HUES6 (cell line): ENCODE results near the gene SCGB1A1.

Source experiments
- H3K27ac ChIP-seq: 2 replicates; pipeline ENCODE4 v1.7.0; 2013; ENCODE audit warnings: low read depth, mild to moderate bottlenecking, low read length, inconsistent platforms
- H3K27me3 ChIP-seq: 2 replicates; pipeline ENCODE4 v1.6.1; 2013; ENCODE audit warnings: low read length; ENCODE audit not compliant: control insufficient read depth, insufficient read depth
- H3K36me3 ChIP-seq: 2 replicates; pipeline ENCODE4 v1.6.1; 2013; ENCODE audit warnings: low read length; ENCODE audit not compliant: control insufficient read depth, insufficient read depth
- H3K4me1 ChIP-seq: 2 replicates; pipeline ENCODE4 v1.6.1; 2013; ENCODE audit warnings: low read length; ENCODE audit not compliant: control insufficient read depth, insufficient read depth
- H3K4me3 ChIP-seq: 2 replicates; pipeline ENCODE4 v1.5.1; 2013; ENCODE audit warnings: low read depth, low read length
- H3K9ac ChIP-seq: one replicate; pipeline ENCODE4 v1.6.1; 2013; ENCODE audit warnings: mild to moderate bottlenecking, low read length
- H3K9me3 ChIP-seq: 2 replicates; pipeline ENCODE4 v1.6.1; 2013; ENCODE audit warnings: low read depth, low read length; ENCODE audit not compliant: control insufficient read depth, insufficient read depth

SCGB1A1 gene

GRCh38 chr11:62399172-62399877 is 19.5 kb upstream of the SCGB1A1 start:
- Histone ChIP-seq H3K4me1 (peaks cover 45% of the 10 kb centered on the region), H3K36me3 (no peaks in the 10 kb centered on the region), H3K27ac (no peak overlapping the region), H3K27me3 (no peaks in the 10 kb centered on the region), H3K4me3 (no peak overlapping the region), H3K9ac (peak overlapping the region; percentile 22), H3K9me3 (no peaks in the 10 kb centered on the region)

- no peak overlapping the region for H3K9ac ChIP-seq
- no peak overlapping the region for H3K27ac ChIP-seq
- H3K27me3 ChIP-seq: no peaks in the 10 kb centered on the region
- no peak overlapping the region for H3K4me3 ChIP-seq
- H3K4me1 ChIP-seq: peaks cover 45% of the 10 kb centered on the region
- no peaks in the 10 kb centered on the region for H3K36me3 ChIP-seq
- no peaks in the 10 kb centered on the region for H3K9me3 ChIP-seq
Observed at GRCh38 chr11:62399878-62400266, 19.0 kb upstream of the SCGB1A1 start.

- H3K27me3 ChIP-seq: no peaks in the 10 kb centered on the region
- H3K4me3 ChIP-seq: no peak overlapping the region
- no peak overlapping the region for H3K9ac ChIP-seq
- H3K9me3 ChIP-seq: no peaks in the 10 kb centered on the region
- peaks cover 41% of the 10 kb centered on the region for H3K4me1 ChIP-seq
- no peak overlapping the region for H3K27ac ChIP-seq
- H3K36me3 ChIP-seq: no peaks in the 10 kb centered on the region
Observed at GRCh38 chr11:62400281-62400680, 18.6 kb upstream of the SCGB1A1 start.

GRCh38 chr11:62400760-62401159 is 18.1 kb upstream of the SCGB1A1 start:
- no peaks in the 10 kb centered on the region for H3K36me3 ChIP-seq
- no peak overlapping the region for H3K4me3 ChIP-seq
- H3K9me3 ChIP-seq: no peaks in the 10 kb centered on the region
- H3K4me1 ChIP-seq: peaks cover 38% of the 10 kb centered on the region
- no peaks in the 10 kb centered on the region for H3K27me3 ChIP-seq
- no peak overlapping the region for H3K9ac ChIP-seq
- H3K27ac ChIP-seq: no peak overlapping the region

- no peaks in the 10 kb centered on the region for H3K27me3 ChIP-seq
- H3K36me3 ChIP-seq: no peaks in the 10 kb centered on the region
- H3K27ac ChIP-seq: no peak overlapping the region
- H3K9ac ChIP-seq: no peak overlapping the region
- H3K9me3 ChIP-seq: no peaks in the 10 kb centered on the region
- H3K4me1 ChIP-seq: peaks cover 33% of the 10 kb centered on the region
- H3K4me3 ChIP-seq: no peak overlapping the region
Observed at GRCh38 chr11:62401356-62401755, 17.5 kb upstream of the SCGB1A1 start.

- Histone ChIP-seq H3K27ac (no peak overlapping the region), H3K4me1 (peaks cover 32% of the 10 kb centered on the region), H3K9ac (no peak overlapping the region), H3K36me3 (no peaks in the 10 kb centered on the region), H3K4me3 (no peak overlapping the region), H3K27me3 (no peaks in the 10 kb centered on the region), H3K9me3 (no peaks in the 10 kb centered on the region)
Observed at GRCh38 chr11:62401811-62402210, 17.0 kb upstream of the SCGB1A1 start.

- Histone ChIP-seq H3K27ac (no peak overlapping the region), H3K4me3 (no peak overlapping the region), H3K36me3 (no peaks in the 10 kb centered on the region), H3K27me3 (no peaks in the 10 kb centered on the region), H3K4me1 (peaks cover 32% of the 10 kb centered on the region), H3K9ac (no peak overlapping the region), H3K9me3 (no peaks in the 10 kb centered on the region)
Observed at GRCh38 chr11:62402226-62402959, 16.4 kb upstream of the SCGB1A1 start.

GRCh38 chr11:62402960-62403730 is 15.7 kb upstream of the SCGB1A1 start:
- H3K27ac ChIP-seq: no peak overlapping the region
- H3K9ac ChIP-seq: no peak overlapping the region
- H3K4me3 ChIP-seq: no peak overlapping the region
- peaks cover 28% of the 10 kb centered on the region for H3K4me1 ChIP-seq
- no peaks in the 10 kb centered on the region for H3K27me3 ChIP-seq
- H3K9me3 ChIP-seq: no peaks in the 10 kb centered on the region
- no peaks in the 10 kb centered on the region for H3K36me3 ChIP-seq

- H3K9ac ChIP-seq: no peak overlapping the region
Observed at GRCh38 chr11:62404435-62404834, 14.4 kb upstream of the SCGB1A1 start.

GRCh38 chr11:62404901-62405300 is 13.9 kb upstream of the SCGB1A1 start:
- Histone ChIP-seq H3K4me1 (peaks cover 13% of the 10 kb centered on the region; the same call in 1 of the 2 replicates), H3K36me3 (no peaks in the 10 kb centered on the region), H3K9me3 (no peaks in the 10 kb centered on the region), H3K27me3 (no peaks in the 10 kb centered on the region), H3K4me3 (no peak overlapping the region), H3K27ac (no peak overlapping the region), H3K9ac (no peak overlapping the region)

More at GRCh38 chr11:62404435-62404834, 14.4 kb upstream of the SCGB1A1 start:
- H3K36me3 ChIP-seq: no peaks in the 10 kb centered on the region
- peaks cover 17% of the 10 kb centered on the region; the same call in 1 of the 2 replicates for H3K4me1 ChIP-seq
- H3K27me3 ChIP-seq: no peaks in the 10 kb centered on the region
- H3K4me3 ChIP-seq: no peak overlapping the region
- H3K9me3 ChIP-seq: no peaks in the 10 kb centered on the region
- no peak overlapping the region for H3K27ac ChIP-seq

GRCh38 chr11:62406034-62406433 is 12.8 kb upstream of the SCGB1A1 start:
- H3K27ac ChIP-seq: no peak overlapping the region

More at GRCh38 chr11:62406034-62406433, 12.8 kb upstream of the SCGB1A1 start:
- no peaks in the 10 kb centered on the region for H3K9me3 ChIP-seq
- no peaks in the 10 kb centered on the region for H3K36me3 ChIP-seq
- peaks cover 13% of the 10 kb centered on the region; the same call in 1 of the 2 replicates for H3K4me1 ChIP-seq
- no peak overlapping the region for H3K4me3 ChIP-seq
- no peaks in the 10 kb centered on the region for H3K27me3 ChIP-seq
- H3K9ac ChIP-seq: no peak overlapping the region
